GM23338 (cell line): ENCODE results near the gene BCAM. TPM values are rescaled to one million over a fixed set of nuclear protein-coding genes. Genes with fewer than 3 reads are reported as not detected.

Experiments used
- ATAC-seq: fragments of 200-7000 bp; cut with Tn5 transposase; 3 replicates; pipeline ENCODE4 v1.9.1; 2020
- DNase-seq: peaks from one replicate; pipeline ENCODE4 v3.0.0-alpha.2; 2015; ENCODE audit warnings: low spot score
- H2AFZ ChIP-seq: fragments of 200-600 bp; sonication (generic); 2 replicates; pipeline ENCODE4 v1.8.0; 2016; ENCODE audit warnings: antibody characterized with exemption, mild to moderate bottlenecking, moderate library complexity
- H3F3A ChIP-seq: fragments of 200-600 bp; sonication (generic); replicated peaks from 2 replicates; pipeline ENCODE4 v1.8.0; 2017; ENCODE audit warnings: antibody characterized with exemption, mixed run types, low read depth
- H3K27ac ChIP-seq: fragments of 200-600 bp; sonication (generic); 2 replicates; pipeline ENCODE4 v1.6.1; 2016; ENCODE audit warnings: low read depth
- H3K27me3 ChIP-seq: fragments of 200-600 bp; sonication (generic); 2 replicates; pipeline ENCODE4 v1.8.0; 2016; ENCODE audit warnings: mild to moderate bottlenecking, mixed run types, moderate library complexity; ENCODE audit not compliant: insufficient read depth
- H3K36me3 ChIP-seq: fragments of 200-600 bp; sonication (generic); 2 replicates; pipeline ENCODE4 v1.8.0; 2016; ENCODE audit warnings: mild to moderate bottlenecking; ENCODE audit not compliant: insufficient read depth
- H3K4me1 ChIP-seq: fragments of 200-600 bp; sonication (generic); 2 replicates; pipeline ENCODE4 v1.8.0; 2016; ENCODE audit warnings: mild to moderate bottlenecking, moderate library complexity; ENCODE audit not compliant: insufficient read depth
- H3K4me2 ChIP-seq: fragments of 200-600 bp; sonication (generic); 2 replicates; pipeline ENCODE4 v1.7.1; 2017; ENCODE audit warnings: mixed run types
- H3K4me3 ChIP-seq: fragments of 200-600 bp; sonication (generic); 2 replicates; pipeline ENCODE4 v1.6.1; 2016; ENCODE audit warnings: mixed run types
- H3K79me2 ChIP-seq: fragments of 200-600 bp; sonication (generic); replicated peaks from 2 replicates; pipeline ENCODE4 v1.8.0; 2017; ENCODE audit warnings: mild to moderate bottlenecking; ENCODE audit not compliant: insufficient read depth
- H3K9me2 ChIP-seq: fragments of 200-600 bp; sonication (generic); 2 replicates; pipeline ENCODE4 v1.8.0; 2017; ENCODE audit not compliant: insufficient read depth
- H4K20me1 ChIP-seq: fragments of 200-600 bp; sonication (generic); replicated peaks from 2 replicates; pipeline ENCODE4 v1.8.0; 2017; ENCODE audit warnings: mild to moderate bottlenecking; ENCODE audit not compliant: insufficient read depth
- H3K27ac Mint-ChIP-seq: 2 replicates; pipeline ENCODE4 v1.8.0; 2020; ENCODE audit warnings: inconsistent platforms, mild to moderate bottlenecking, moderate library complexity, mixed read lengths
- H3K27me3 Mint-ChIP-seq: 3 replicates; pipeline ENCODE4 v1.8.0; 2022; ENCODE audit warnings: low read depth, mild to moderate bottlenecking, moderate library complexity, mixed read lengths, inconsistent platforms; ENCODE audit not compliant: insufficient read depth, poor library complexity
- H3K36me3 Mint-ChIP-seq: 3 replicates; pipeline ENCODE4 v1.8.0; 2021; ENCODE audit warnings: low read depth, mild to moderate bottlenecking, inconsistent platforms, moderate library complexity, mixed read lengths
- H3K4me1 Mint-ChIP-seq: 3 replicates; pipeline ENCODE4 v1.8.0; 2020; ENCODE audit warnings: mild to moderate bottlenecking, inconsistent platforms, mixed read lengths
- H3K4me3 Mint-ChIP-seq: 3 replicates; pipeline ENCODE4 v1.8.0; 2021; ENCODE audit warnings: moderate library complexity, mild to moderate bottlenecking, inconsistent platforms, mixed read lengths
- H3K9me3 Mint-ChIP-seq: 3 replicates; pipeline ENCODE4 v1.8.0; 2020; ENCODE audit warnings: moderate library complexity, mild to moderate bottlenecking, inconsistent platforms, mixed read lengths
- CREB1 ChIP-seq: fragments of 250-450 bp; sonication (Bioruptor Pico); IDR thresholded peaks from 2 replicates; pipeline ENCODE4 v1.5.0; 2020; ENCODE audit warnings: low read depth, mild to moderate bottlenecking, moderate library complexity
- EZH2 ChIP-seq: fragments of 200-600 bp; sonication (generic); IDR thresholded peaks from one replicate; pipeline ENCODE4 v1.8.0; 2017; ENCODE audit warnings: antibody characterized with exemption, mild to moderate bottlenecking, low read depth; ENCODE audit not compliant: unreplicated experiment
- STAT1 ChIP-seq: IDR thresholded peaks from one replicate; pipeline ENCODE4 v1.6.1; 2016; ENCODE audit warnings: antibody characterized with exemption; ENCODE audit not compliant: unreplicated experiment
- ZNF114 ChIP-seq: fragments of 250-450 bp; sonication (Bioruptor Pico); IDR thresholded peaks from 2 replicates; pipeline ENCODE4 v1.5.0; 2020; ENCODE audit warnings: mild to moderate bottlenecking, moderate library complexity
- ZNF331 ChIP-seq: fragments of 250-450 bp; sonication (Bioruptor Pico); IDR thresholded peaks from 2 replicates; pipeline ENCODE4 v1.5.0; 2020; ENCODE audit warnings: low read depth, mild to moderate bottlenecking, moderate library complexity
- ZNF462 ChIP-seq: fragments of 250-450 bp; sonication (Bioruptor Pico); IDR thresholded peaks from 2 replicates; pipeline ENCODE4 v1.5.0; 2020; ENCODE audit warnings: mild to moderate bottlenecking, moderate library complexity
- polyA plus RNA-seq: library from polyadenylated mRNA; unstranded; fragments of >200 nt; fragmentation: Nextera tagmentation; extraction: Ambion mirVana; gene quantifications from 2 replicates; pipeline ENCODE4 v1.2.1, GENCODE V29; 2016
- total RNA-seq: library from RNA; depleted of rRNA; stranded (reverse); fragments of >200 nt; shearing (Covaris generic); gene quantifications from 2 replicates; pipeline ENCODE4 v1.2.3, GENCODE V29; 2014

The BCAM gene
- total and polyA plus RNA-seq, 2 experiments from 2014 or later: 33.3 to 100 TPM

- Histone ChIP-seq H2AFZ (no peak overlapping the region), H3K9me2 (no peaks in the 10 kb centered on the region), H3K79me2 (no peaks in the 10 kb centered on the region), H3K4me3 (no peak overlapping the region), H3K36me3 (no peaks in the 10 kb centered on the region), H3K4me2 (no peak overlapping the region), H3K27ac (no peak overlapping the region), H4K20me1 (0 out of 2 replicates have a peak, but pooled peaks cover 3% of the 10 kb centered on the region), H3F3A (no peaks in the 10 kb centered on the region), H3K27me3 (peaks cover 56% of the 10 kb centered on the region), H3K4me1 (no peaks in the 10 kb centered on the region; the same call in 1 of the 2 replicates)
- no peak overlapping the region for H3K4me3 Mint-ChIP-seq
- H3K4me1 Mint-ChIP-seq: no peaks in the 10 kb centered on the region; the same call in 2 of the 3 replicates
- H3K27me3 Mint-ChIP-seq: peaks cover 35% of the 10 kb centered on the region
- no peaks in the 10 kb centered on the region for H3K9me3 Mint-ChIP-seq
- DNase-seq (no peak), ATAC-seq (peak; percentile 26; the same call in 2 of the 3 replicates)
- no peak overlapping the region for H3K27ac Mint-ChIP-seq
- TF ChIP-seq ZNF462 (CRISPR knock-in tag): no peak
- no peak for TF ChIP-seq ZNF331
- TF ChIP-seq CREB1 (CRISPR knock-in tag): no peak
- TF ChIP-seq ZNF114 (CRISPR knock-in tag): no peak
- TF ChIP-seq EZH2: no peak
- no peak for TF ChIP-seq STAT1
- peaks cover 19% of the 10 kb centered on the region; the same call in 2 of the 3 replicates for H3K36me3 Mint-ChIP-seq
Measured at GRCh38 chr19:44822670-44823372, 13.9 kb downstream of the BCAM start.
